H9 (cell line): ENCODE measurements around the gene THAP4. TPM values are rescaled to one million over a fixed set of nuclear protein-coding genes. Genes with fewer than 3 reads are reported as not detected.

Experiments used
- DNase-seq: peaks from one replicate; pipeline ENCODE4 v3.0.0-alpha.2; 2017
- H2AFZ ChIP-seq: one replicate; pipeline ENCODE4 v1.6.1; 2013; ENCODE audit warnings: mild to moderate bottlenecking, low read length, control low read depth, moderate library complexity
- H2AK5ac ChIP-seq: 2 replicates; pipeline ENCODE4 v1.6.1; 2013; ENCODE audit warnings: low read length, control low read depth, mixed read lengths; ENCODE audit not compliant: insufficient read length
- H2BK120ac ChIP-seq: one replicate; pipeline ENCODE4 v1.6.1; 2013; ENCODE audit warnings: low read depth, mild to moderate bottlenecking, low read length, control low read depth, inconsistent platforms; ENCODE audit not compliant: poor library complexity, severe bottlenecking
- H2BK12ac ChIP-seq: 2 replicates; pipeline ENCODE4 v1.6.1; 2013; ENCODE audit warnings: low read length, control low read depth, mixed read lengths, low read depth; ENCODE audit not compliant: insufficient read length
- H2BK15ac ChIP-seq: 2 replicates; pipeline ENCODE4 v1.6.1; 2013; ENCODE audit warnings: low read depth, low read length, control low read depth
- H2BK20ac ChIP-seq: one replicate; pipeline ENCODE4 v1.6.1; 2013; ENCODE audit warnings: low read depth, mild to moderate bottlenecking, low read length, control low read depth, inconsistent platforms; ENCODE audit not compliant: poor library complexity, severe bottlenecking
- H2BK5ac ChIP-seq: 2 replicates; pipeline ENCODE4 v1.6.1; 2013; ENCODE audit warnings: low read length, control low read depth, mixed read lengths; ENCODE audit not compliant: insufficient read length
- H3K14ac ChIP-seq: 2 replicates; pipeline ENCODE4 v1.6.1; 2013; ENCODE audit warnings: low read length, control low read depth; ENCODE audit not compliant: insufficient read depth
- H3K18ac ChIP-seq: 2 replicates; pipeline ENCODE4 v1.6.1; 2013; ENCODE audit warnings: low read depth, mild to moderate bottlenecking, mixed read lengths, low read length, control low read depth; ENCODE audit not compliant: insufficient read length
- H3K23ac ChIP-seq: 2 replicates; pipeline ENCODE4 v1.6.1; 2013; ENCODE audit warnings: low read length, control low read depth, mixed read lengths, low read depth; ENCODE audit not compliant: insufficient read length
- H3K23me2 ChIP-seq: 2 replicates; pipeline ENCODE4 v1.6.1; 2013; ENCODE audit warnings: low read depth, mild to moderate bottlenecking, mixed read lengths, low read length, control low read depth; ENCODE audit not compliant: insufficient read length, poor library complexity, severe bottlenecking
- H3K27ac ChIP-seq: 2 replicates; pipeline ENCODE4 v1.5.1; 2013; ENCODE audit warnings: low read length, control low read depth, mixed read lengths, low read depth; ENCODE audit not compliant: insufficient read length
- H3K27me3 ChIP-seq: 2 replicates; pipeline ENCODE4 v1.6.1; 2013; ENCODE audit warnings: low read length, control low read depth, inconsistent platforms; ENCODE audit not compliant: insufficient read depth
- H3K4ac ChIP-seq: 2 replicates; pipeline ENCODE4 v1.6.1; 2013; ENCODE audit warnings: low read depth, mild to moderate bottlenecking, control low read depth, inconsistent platforms, low read length, moderate library complexity
- H3K4me1 ChIP-seq: 2 replicates; pipeline ENCODE4 v1.6.1; 2013; ENCODE audit warnings: low read length, control low read depth, inconsistent platforms; ENCODE audit not compliant: insufficient read depth
- H3K4me2 ChIP-seq: 2 replicates; pipeline ENCODE4 v1.6.1; 2013; ENCODE audit warnings: low read length, control low read depth, mixed read lengths; ENCODE audit not compliant: insufficient read length, insufficient read depth
- H3K56ac ChIP-seq: 2 replicates; pipeline ENCODE4 v1.6.1; 2013; ENCODE audit warnings: low read depth, mild to moderate bottlenecking, mixed read lengths, low read length, control low read depth; ENCODE audit not compliant: insufficient read length
- H3K79me1 ChIP-seq: 2 replicates; pipeline ENCODE4 v1.6.1; 2013; ENCODE audit warnings: low read depth, mild to moderate bottlenecking, moderate library complexity, low read length, control low read depth, inconsistent platforms; ENCODE audit not compliant: insufficient read depth, poor library complexity, severe bottlenecking
- H3K79me2 ChIP-seq: 2 replicates; pipeline ENCODE4 v1.6.1; 2013; ENCODE audit warnings: low read length, control low read depth, inconsistent platforms; ENCODE audit not compliant: insufficient read depth
- H3K9ac ChIP-seq: 2 replicates; pipeline ENCODE4 v1.6.1; 2013; ENCODE audit warnings: low read length, control low read depth, mixed read lengths; ENCODE audit not compliant: insufficient read length; ENCODE audit errors: extremely low read depth
- H3K9me3 ChIP-seq: one replicate; pipeline ENCODE4 v1.6.1; 2013; ENCODE audit warnings: low read depth, low read length, inconsistent platforms; ENCODE audit not compliant: control insufficient read depth
- H3T11ph ChIP-seq: one replicate; pipeline ENCODE4 v1.6.1; 2013; ENCODE audit warnings: mild to moderate bottlenecking, low read length, control low read depth, inconsistent platforms
- H4K20me1 ChIP-seq: one replicate; pipeline ENCODE4 v1.6.1; 2013; ENCODE audit not compliant: control insufficient read depth, insufficient read length, insufficient read depth
- H4K5ac ChIP-seq: 2 replicates; pipeline ENCODE4 v1.6.1; 2013; ENCODE audit warnings: low read depth, mild to moderate bottlenecking, mixed read lengths, low read length, control low read depth; ENCODE audit not compliant: insufficient read length
- H4K8ac ChIP-seq: replicated peaks from 2 replicates; pipeline ENCODE4 v1.6.1; 2013; ENCODE audit warnings: low read length, control low read depth, mixed read lengths, low read depth; ENCODE audit not compliant: insufficient read length
- H4K91ac ChIP-seq: 2 replicates; pipeline ENCODE4 v1.6.1; 2013; ENCODE audit warnings: low read depth, mild to moderate bottlenecking, moderate library complexity, mixed read lengths, low read length, control low read depth; ENCODE audit not compliant: insufficient read length
- H3K27ac Mint-ChIP-seq, 3 experiments: 2 replicates in 2 of 3; 3 replicates in 1 of 3; pipeline ENCODE4 v1.8.0; 2020 to 2021; ENCODE audit warnings: mixed read lengths in 3 of 3, mild to moderate bottlenecking in 1 of 3, moderate library complexity in 1 of 3
- H3K27me3 Mint-ChIP-seq: 2 replicates; pipeline ENCODE4 v1.8.0; 2021; ENCODE audit warnings: low read depth, mild to moderate bottlenecking, moderate library complexity, mixed read lengths
- H3K36me3 Mint-ChIP-seq, 3 experiments: 2 replicates in 2 of 3; 3 replicates in 1 of 3; pipeline ENCODE4 v1.8.0; 2020 to 2021; ENCODE audit warnings: low read depth in 3 of 3, mixed read lengths in 3 of 3; ENCODE audit not compliant: insufficient read depth in 1 of 3
- H3K4me1 Mint-ChIP-seq, 2 experiments: 2 replicates each; pipeline ENCODE4 v1.8.0; 2020; ENCODE audit warnings: mixed read lengths in 2 of 2
- H3K4me3 Mint-ChIP-seq, 2 experiments: 2 replicates in 1 of 2; 3 replicates in 1 of 2; pipeline ENCODE4 v1.8.0; 2020 to 2021; ENCODE audit warnings: mild to moderate bottlenecking in 2 of 2, mixed read lengths in 2 of 2, moderate library complexity in 1 of 2
- H3K9me3 Mint-ChIP-seq, 2 experiments: 2 replicates in 1 of 2; 3 replicates in 1 of 2; pipeline ENCODE4 v1.8.0; 2020; ENCODE audit warnings: mild to moderate bottlenecking in 2 of 2, mixed read lengths in 2 of 2, moderate library complexity in 1 of 2
- CTCF ChIP-seq: fragments of 200-600 bp; sonication (generic); conservative IDR thresholded peaks from 3 replicates; pipeline ENCODE4 v1.8.0; 2021; ENCODE audit warnings: antibody characterized with exemption, mild to moderate bottlenecking
- WGBS: extraction: QIAGEN DNeasy Blood & Tissue Kit; methylation state at CpG from one replicate; pipeline ENCODE4 v1.1.7; 2013; ENCODE audit warnings: missing lambda C conversion rate, low lambda C conversion rate, mixed read lengths; ENCODE audit not compliant: insufficient read length; ENCODE audit errors: extremely low coverage; 5-methylcytosine and 5-hydroxymethylcytosine counted together
- total RNA-seq: library from RNA; stranded (reverse); gene quantifications from 2 replicates; pipeline ENCODE4 v1.2.1, GENCODE V29; 2021

THAP4 gene
- total RNA-seq, 1 experiment from 2014 or later = 70.6 TPM

- no peak overlapping the region for H4K5ac ChIP-seq
- no peak overlapping the region for H2BK12ac ChIP-seq
- H2AK5ac ChIP-seq = no peak overlapping the region
- DNase-seq = no peak
- peaks cover 6% of the 10 kb centered on the region for H3K23me2 ChIP-seq
- H3K18ac ChIP-seq = no peak overlapping the region
- H3T11ph ChIP-seq = no peak overlapping the region
- H4K20me1 ChIP-seq = no peaks in the 10 kb centered on the region
- no peaks in the 10 kb centered on the region for H3K9me3 ChIP-seq
- peaks cover under 1% of the 10 kb centered on the region for H3K79me1 ChIP-seq
- Mint-ChIP-seq H3K27me3 (no peaks in the 10 kb centered on the region), H3K27ac (no peak overlapping the region), H3K4me3 (no peak overlapping the region), H3K9me3 (no peaks in the 10 kb centered on the region), H3K4me1 (peaks cover 4 to 12% of the 10 kb centered on the region in 2 experiments; a peak in 3 of 4 replicates), H3K36me3 (peaks cover 0 to 4% (median 2%) of the 10 kb centered on the region in 3 experiments; a peak in 3 of 7 replicates)
- H3K27ac ChIP-seq = no peak overlapping the region
- no peak for TF ChIP-seq CTCF
- no peak overlapping the region for H2AFZ ChIP-seq
- H3K56ac ChIP-seq = no peak overlapping the region
- no peaks in the 10 kb centered on the region for H3K4me1 ChIP-seq
- no peak overlapping the region for H2BK20ac ChIP-seq
- no peak overlapping the region for H2BK5ac ChIP-seq
- no peak overlapping the region for H3K4me2 ChIP-seq
- H3K79me2 ChIP-seq = no peaks in the 10 kb centered on the region; the same call in 1 of the 2 replicates
- no peak overlapping the region for H3K4ac ChIP-seq
- WGBS = no CpG with 5 or more reads among the region's 10 CpGs
- H3K27me3 ChIP-seq = no peaks in the 10 kb centered on the region
- no peak overlapping the region for H3K23ac ChIP-seq
- H2BK120ac ChIP-seq = no peak overlapping the region
- no peak overlapping the region for H4K91ac ChIP-seq
- H3K9ac ChIP-seq = no peak overlapping the region
- H4K8ac ChIP-seq = no peak overlapping the region
- no peak overlapping the region for H2BK15ac ChIP-seq
- H3K14ac ChIP-seq = no peak overlapping the region
Measured at GRCh38 chr2:241563571-241563980, 73.4 kb downstream of the THAP4 start.
